Measurements from ENCODE around the gene RECK.

GRCh38 chr9:35998333-35998732 is 38.4 kb upstream of the RECK start:
- TF ChIP-seq POLR2A (IDR thresholded peaks at IDR 0.05) (no peak), CTCF (IDR thresholded peaks at IDR 0.05) (no peak)
